Mammary epithelial cell (primary cell): ENCODE data around the gene FAM229B.

Experiments
- CTCF ChIP-seq, 2 donors: IDR thresholded peaks in 1 of 2; conservative IDR thresholded peaks in 1 of 2; 2 replicates each; pipeline ENCODE4 v1.5.1; 2011 to 2012; ENCODE audit warnings: inconsistent platforms in 2 of 2, low read length in 2 of 2, mild to moderate bottlenecking in 2 of 2, control low read depth in 1 of 2, low read depth in 1 of 2; ENCODE audit not compliant: insufficient read depth in 1 of 2; ENCODE audit errors: extremely low read depth in 1 of 2
- EZH2 ChIP-seq: IDR thresholded peaks from 2 replicates; pipeline ENCODE4 v1.6.1; 2012; ENCODE audit warnings: low read length, inconsistent platforms, borderline replicate concordance

- TF ChIP-seq CTCF (conservative IDR thresholded peaks at IDR 0.05 in 1 of 2, IDR thresholded peaks at IDR 0.05 in 1 of 2; ENCODE audit: extremely low read depth in 1 of 2, insufficient read depth in 1 of 2, low read depth in 1 of 2, low read length in 2 of 2) (no peak), EZH2 (no peak)
Observed at GRCh38 chr6:112128208-112128607, 40.8 kb downstream of the FAM229B start.
